ENCODE data around the gene GABBR2.

The GABBR2 gene

GRCh38 chr9:98429613-98430012, 279.1 kb downstream of the GABBR2 start:
- DNase-seq, result no peak

- no peak for DNase-seq
Measured at GRCh38 chr9:98428454-98428853, 280.3 kb downstream of the GABBR2 start.

GRCh38 chr9:98427491-98427890, 281.2 kb downstream of the GABBR2 start:
- DNase-seq, result no peak

GRCh38 chr9:98425079-98425478, 283.7 kb downstream of the GABBR2 start:
- no peak for DNase-seq

- no peak for DNase-seq
Measured at GRCh38 chr9:98419260-98419603, 289.5 kb downstream of the GABBR2 start.

GRCh38 chr9:98418578-98419259, 290.0 kb downstream of the GABBR2 start:
- DNase-seq, result no peak

- DNase-seq, result no peak
Measured at GRCh38 chr9:98416294-98417248, 292.2 kb downstream of the GABBR2 start.

GRCh38 chr9:98415782-98416181, 293.0 kb downstream of the GABBR2 start:
- no peak for DNase-seq

GRCh38 chr9:98413084-98413483, 295.7 kb downstream of the GABBR2 start:
- no peak for DNase-seq

- DNase-seq, result no peak
Measured at GRCh38 chr9:98412101-98412842, 296.5 kb downstream of the GABBR2 start.

- DNase-seq, result no peak
Measured at GRCh38 chr9:98410185-98410697, 298.5 kb downstream of the GABBR2 start.

GRCh38 chr9:98409719-98410118, 299.0 kb downstream of the GABBR2 start:
- no peak for DNase-seq

GRCh38 chr9:98406469-98406868, 302.3 kb downstream of the GABBR2 start:
- no peak for DNase-seq

GRCh38 chr9:98404237-98404636, 304.5 kb downstream of the GABBR2 start:
- no peak for DNase-seq

GRCh38 chr9:98403715-98404114, 305.0 kb downstream of the GABBR2 start:
- DNase-seq, result no peak

- no peak for DNase-seq
Measured at GRCh38 chr9:98402019-98402840, 306.5 kb downstream of the GABBR2 start.

- no peak for DNase-seq
Measured at GRCh38 chr9:98401140-98402018, 307.4 kb downstream of the GABBR2 start.

GRCh38 chr9:98399950-98400683, 308.6 kb downstream of the GABBR2 start:
- DNase-seq, result no peak

GRCh38 chr9:98396656-98397055, 312.1 kb downstream of the GABBR2 start:
- no peak for DNase-seq

GRCh38 chr9:98396236-98396635, 312.5 kb downstream of the GABBR2 start:
- DNase-seq, result no peak
